HL-60 (cell line): ENCODE data around the gene CES2.

ENCODE experiments used
- DNase-seq, 2 experiments: peaks; one replicate each; pipeline ENCODE4 v3.0.0-alpha.2; 2010 to 2020; ENCODE audit warnings: low read depth in 1 of 2, low spot score in 1 of 2
- H3K27ac ChIP-seq: fragments of 250-450 bp; sonication (Bioruptor Pico); replicated peaks from 2 replicates; pipeline ENCODE4 v1.5.1; 2020; ENCODE audit warnings: mild to moderate bottlenecking, moderate library complexity
- H3K27me3 ChIP-seq: fragments of 250-450 bp; sonication (Bioruptor Pico); 2 replicates; pipeline ENCODE4 v1.5.1; 2021; ENCODE audit warnings: mild to moderate bottlenecking, moderate library complexity; ENCODE audit not compliant: insufficient read depth, poor library complexity, severe bottlenecking
- H3K4me3 ChIP-seq: replicated peaks from 2 replicates; pipeline ENCODE4 v1.5.1; 2011; ENCODE audit warnings: mild to moderate bottlenecking, control low read depth, low read length; ENCODE audit not compliant: insufficient read depth
- GABPA ChIP-seq: IDR thresholded peaks from 2 replicates; pipeline ENCODE4 v1.6.1; 2012; ENCODE audit warnings: low read depth
- POLR2AphosphoS5 ChIP-seq: IDR thresholded peaks from 2 replicates; pipeline ENCODE4 v1.6.1; 2012; ENCODE audit warnings: low read depth
- SPI1 ChIP-seq: IDR thresholded peaks from 2 replicates; pipeline ENCODE4 v1.6.1; 2012; ENCODE audit warnings: low read depth, mild to moderate bottlenecking, borderline replicate concordance
- long read RNA-seq: library from polyadenylated mRNA; unstranded; transcript quantifications from one replicate; pipeline ENCODE4 v2.0.0, GENCODE V29; 2020
- TF ChIP-seq, protein P1 (sequence below): IDR thresholded peaks from 2 replicates; pipeline ENCODE4 v1.6.1; 2012; ENCODE audit warnings: low read depth; ENCODE audit not compliant: insufficient replicate concordance
- TF ChIP-seq, protein P2 (sequence below): IDR thresholded peaks from one replicate; pipeline ENCODE4 v1.5.1; 2011; ENCODE audit warnings: low read length, control low read depth, inconsistent platforms; ENCODE audit not compliant: insufficient read depth

CES2 gene, protein sequence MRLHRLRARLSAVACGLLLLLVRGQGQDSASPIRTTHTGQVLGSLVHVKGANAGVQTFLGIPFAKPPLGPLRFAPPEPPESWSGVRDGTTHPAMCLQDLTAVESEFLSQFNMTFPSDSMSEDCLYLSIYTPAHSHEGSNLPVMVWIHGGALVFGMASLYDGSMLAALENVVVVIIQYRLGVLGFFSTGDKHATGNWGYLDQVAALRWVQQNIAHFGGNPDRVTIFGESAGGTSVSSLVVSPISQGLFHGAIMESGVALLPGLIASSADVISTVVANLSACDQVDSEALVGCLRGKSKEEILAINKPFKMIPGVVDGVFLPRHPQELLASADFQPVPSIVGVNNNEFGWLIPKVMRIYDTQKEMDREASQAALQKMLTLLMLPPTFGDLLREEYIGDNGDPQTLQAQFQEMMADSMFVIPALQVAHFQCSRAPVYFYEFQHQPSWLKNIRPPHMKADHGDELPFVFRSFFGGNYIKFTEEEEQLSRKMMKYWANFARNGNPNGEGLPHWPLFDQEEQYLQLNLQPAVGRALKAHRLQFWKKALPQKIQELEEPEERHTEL
- long read RNA-seq, transcript CES2-202 (12 exons, 3,868 nt) = minor isoform, 12 of 277 reads
- long read RNA-seq, transcript CES2-211 (12 exons, 3,391 nt) = minor isoform, 15 of 277 reads
- long read RNA-seq, transcript CES2-201 (12 exons, 3,927 nt) = major isoform, 156 of 277 reads
- long read RNA-seq, partial matches to known transcripts = 40 of 277 reads
- long read RNA-seq, other reads (novel, unspliced or antisense) = 54 of 277 reads

GRCh38 chr16:66935314-66936011 is at the start of gene CES2:
Gene CES2, plus strand, starts transcription at chr16:66935516. Its CDS starts 120 bp downstream, at chr16:66935636.
- DNase-seq = no peak
- H3K27ac ChIP-seq = peak within 1 kb of the TSS; percentile 89
- H3K27me3 ChIP-seq = no peaks in the 10 kb centered on the region
- TF ChIP-seq, protein P1, sequence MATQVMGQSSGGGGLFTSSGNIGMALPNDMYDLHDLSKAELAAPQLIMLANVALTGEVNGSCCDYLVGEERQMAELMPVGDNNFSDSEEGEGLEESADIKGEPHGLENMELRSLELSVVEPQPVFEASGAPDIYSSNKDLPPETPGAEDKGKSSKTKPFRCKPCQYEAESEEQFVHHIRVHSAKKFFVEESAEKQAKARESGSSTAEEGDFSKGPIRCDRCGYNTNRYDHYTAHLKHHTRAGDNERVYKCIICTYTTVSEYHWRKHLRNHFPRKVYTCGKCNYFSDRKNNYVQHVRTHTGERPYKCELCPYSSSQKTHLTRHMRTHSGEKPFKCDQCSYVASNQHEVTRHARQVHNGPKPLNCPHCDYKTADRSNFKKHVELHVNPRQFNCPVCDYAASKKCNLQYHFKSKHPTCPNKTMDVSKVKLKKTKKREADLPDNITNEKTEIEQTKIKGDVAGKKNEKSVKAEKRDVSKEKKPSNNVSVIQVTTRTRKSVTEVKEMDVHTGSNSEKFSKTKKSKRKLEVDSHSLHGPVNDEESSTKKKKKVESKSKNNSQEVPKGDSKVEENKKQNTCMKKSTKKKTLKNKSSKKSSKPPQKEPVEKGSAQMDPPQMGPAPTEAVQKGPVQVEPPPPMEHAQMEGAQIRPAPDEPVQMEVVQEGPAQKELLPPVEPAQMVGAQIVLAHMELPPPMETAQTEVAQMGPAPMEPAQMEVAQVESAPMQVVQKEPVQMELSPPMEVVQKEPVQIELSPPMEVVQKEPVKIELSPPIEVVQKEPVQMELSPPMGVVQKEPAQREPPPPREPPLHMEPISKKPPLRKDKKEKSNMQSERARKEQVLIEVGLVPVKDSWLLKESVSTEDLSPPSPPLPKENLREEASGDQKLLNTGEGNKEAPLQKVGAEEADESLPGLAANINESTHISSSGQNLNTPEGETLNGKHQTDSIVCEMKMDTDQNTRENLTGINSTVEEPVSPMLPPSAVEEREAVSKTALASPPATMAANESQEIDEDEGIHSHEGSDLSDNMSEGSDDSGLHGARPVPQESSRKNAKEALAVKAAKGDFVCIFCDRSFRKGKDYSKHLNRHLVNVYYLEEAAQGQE = no peak
- TF ChIP-seq, protein P2, sequence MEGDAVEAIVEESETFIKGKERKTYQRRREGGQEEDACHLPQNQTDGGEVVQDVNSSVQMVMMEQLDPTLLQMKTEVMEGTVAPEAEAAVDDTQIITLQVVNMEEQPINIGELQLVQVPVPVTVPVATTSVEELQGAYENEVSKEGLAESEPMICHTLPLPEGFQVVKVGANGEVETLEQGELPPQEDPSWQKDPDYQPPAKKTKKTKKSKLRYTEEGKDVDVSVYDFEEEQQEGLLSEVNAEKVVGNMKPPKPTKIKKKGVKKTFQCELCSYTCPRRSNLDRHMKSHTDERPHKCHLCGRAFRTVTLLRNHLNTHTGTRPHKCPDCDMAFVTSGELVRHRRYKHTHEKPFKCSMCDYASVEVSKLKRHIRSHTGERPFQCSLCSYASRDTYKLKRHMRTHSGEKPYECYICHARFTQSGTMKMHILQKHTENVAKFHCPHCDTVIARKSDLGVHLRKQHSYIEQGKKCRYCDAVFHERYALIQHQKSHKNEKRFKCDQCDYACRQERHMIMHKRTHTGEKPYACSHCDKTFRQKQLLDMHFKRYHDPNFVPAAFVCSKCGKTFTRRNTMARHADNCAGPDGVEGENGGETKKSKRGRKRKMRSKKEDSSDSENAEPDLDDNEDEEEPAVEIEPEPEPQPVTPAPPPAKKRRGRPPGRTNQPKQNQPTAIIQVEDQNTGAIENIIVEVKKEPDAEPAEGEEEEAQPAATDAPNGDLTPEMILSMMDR = no peak
- TF ChIP-seq SPI1 (no peak), GABPA (no peak), POLR2AphosphoS5 (no peak)
- H3K4me3 ChIP-seq = peak within 1 kb of the TSS; percentile 100

DNA sequence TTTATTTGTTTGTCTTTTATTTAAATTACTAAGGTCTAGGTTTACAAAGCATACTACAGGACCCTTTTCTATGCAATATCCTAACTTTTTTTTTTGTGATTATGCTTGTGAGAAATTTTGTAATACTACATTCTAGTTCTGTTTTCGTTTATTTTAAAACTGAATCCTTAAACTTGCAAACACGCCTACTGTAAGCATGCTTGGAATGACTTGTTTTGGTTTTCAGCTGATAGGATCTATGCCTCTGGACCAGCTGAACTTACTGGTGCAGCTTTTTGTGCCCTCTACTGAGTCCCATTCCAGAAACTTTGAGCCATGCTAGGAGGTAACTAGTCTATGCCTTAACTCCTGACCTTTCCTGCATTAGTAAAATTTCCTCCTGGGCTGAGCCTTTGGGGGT is 49.0 kb upstream of the CES2 start:
- Histone ChIP-seq H3K4me3 (no peak overlapping the region), H3K27ac (no peak overlapping the region), H3K27me3 (no peaks in the 10 kb centered on the region)
- TF ChIP-seq GABPA (no peak), POLR2AphosphoS5 (no peak), SPI1 (no peak)
- TF ChIP-seq, protein P2 = no peak
- TF ChIP-seq, protein P1 = no peak
- no peak for DNase-seq

DNA sequence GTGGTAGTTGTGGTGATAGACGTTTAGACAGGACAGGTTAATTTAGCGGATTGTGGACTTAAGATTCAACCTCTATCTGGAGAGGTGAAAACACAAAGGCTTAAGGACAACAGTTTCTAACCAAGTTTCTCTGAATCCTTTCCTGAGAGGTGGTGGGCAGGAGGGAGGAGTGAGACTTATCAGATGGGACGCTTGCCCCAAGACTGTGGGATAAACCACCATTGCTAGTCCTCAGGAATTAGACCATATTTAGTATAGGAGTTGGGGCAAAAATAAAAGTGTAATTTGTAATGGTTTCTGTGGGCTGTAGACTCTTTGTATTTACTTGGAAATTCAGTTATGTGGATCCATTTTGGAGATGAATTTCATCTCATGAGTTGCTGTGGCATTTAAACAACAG is 48.4 kb upstream of the CES2 start:
- H3K27ac ChIP-seq = no peak overlapping the region
- TF ChIP-seq, protein P2 = no peak
- TF ChIP-seq GABPA (no peak), POLR2AphosphoS5 (no peak), SPI1 (no peak)
- TF ChIP-seq, protein P1 = no peak
- H3K27me3 ChIP-seq = no peaks in the 10 kb centered on the region
- no peak overlapping the region for H3K4me3 ChIP-seq
- DNase-seq = no peak
